Esophagus (tissue), 2 donors: ENCODE results near the gene TMOD1. TPM values are rescaled to one million over a fixed set of nuclear protein-coding genes. Genes with fewer than 3 reads are reported as not detected.
"Not testable (repeated sequence)": the region's sequence is repeated elsewhere in the genome, so short reads cannot be mapped to it uniquely, and the experiment has no call there.

Experiments
- H3K27ac ChIP-seq, 2 donors: one replicate each; pipeline ENCODE4 v1.5.1; 2013; ENCODE audit warnings: low read depth in 2 of 2, mild to moderate bottlenecking in 2 of 2, inconsistent platforms in 1 of 2, low read length in 1 of 2, moderate library complexity in 1 of 2
- H3K27me3 ChIP-seq, 2 donors: one replicate each; pipeline ENCODE4 v1.6.1; 2013; ENCODE audit warnings: low read length in 2 of 2, control low read depth in 1 of 2, mild to moderate bottlenecking in 1 of 2; ENCODE audit not compliant: insufficient read depth in 2 of 2, control insufficient read depth in 1 of 2
- H3K36me3 ChIP-seq, 2 donors: one replicate each; pipeline ENCODE4 v1.6.1; 2013; ENCODE audit warnings: low read length in 1 of 2; ENCODE audit not compliant: control insufficient read depth in 2 of 2, insufficient read depth in 2 of 2
- H3K4me1 ChIP-seq, 2 donors: one replicate each; pipeline ENCODE4 v1.6.1; 2013; ENCODE audit warnings: low read length in 1 of 2; ENCODE audit not compliant: control insufficient read depth in 2 of 2, insufficient read depth in 2 of 2
- H3K4me3 ChIP-seq, 2 donors: one replicate each; pipeline ENCODE4 v1.5.1; 2013; ENCODE audit warnings: low read length in 2 of 2, mild to moderate bottlenecking in 2 of 2, low read depth in 1 of 2, moderate library complexity in 1 of 2
- H3K9me3 ChIP-seq, 2 donors: one replicate each; pipeline ENCODE4 v1.6.1; 2013; ENCODE audit warnings: mild to moderate bottlenecking in 2 of 2, low read depth in 1 of 2, low read length in 1 of 2, moderate library complexity in 1 of 2; ENCODE audit not compliant: control insufficient read depth in 2 of 2, insufficient read depth in 1 of 2
- WGBS, 2 donors: extraction: QIAGEN DNeasy Blood & Tissue Kit; methylation state at CpG; one replicate each; pipeline ENCODE4 v1.1.7; 2013; 5-methylcytosine and 5-hydroxymethylcytosine counted together
- polyA plus RNA-seq, 2 donors: library from polyadenylated mRNA; stranded (reverse); fragments of 200-250 nt; gene quantifications; one replicate each; pipeline ENCODE4 v1.2.3, GENCODE V29; 2013
- donor health status: healthy with polysubstance abuse.
- donor health status: Bipolar disorder and iron deficiency.

Gene TMOD1
- polyA plus RNA-seq, 2 donors, result 3.2 to 7.1 TPM

DNA sequence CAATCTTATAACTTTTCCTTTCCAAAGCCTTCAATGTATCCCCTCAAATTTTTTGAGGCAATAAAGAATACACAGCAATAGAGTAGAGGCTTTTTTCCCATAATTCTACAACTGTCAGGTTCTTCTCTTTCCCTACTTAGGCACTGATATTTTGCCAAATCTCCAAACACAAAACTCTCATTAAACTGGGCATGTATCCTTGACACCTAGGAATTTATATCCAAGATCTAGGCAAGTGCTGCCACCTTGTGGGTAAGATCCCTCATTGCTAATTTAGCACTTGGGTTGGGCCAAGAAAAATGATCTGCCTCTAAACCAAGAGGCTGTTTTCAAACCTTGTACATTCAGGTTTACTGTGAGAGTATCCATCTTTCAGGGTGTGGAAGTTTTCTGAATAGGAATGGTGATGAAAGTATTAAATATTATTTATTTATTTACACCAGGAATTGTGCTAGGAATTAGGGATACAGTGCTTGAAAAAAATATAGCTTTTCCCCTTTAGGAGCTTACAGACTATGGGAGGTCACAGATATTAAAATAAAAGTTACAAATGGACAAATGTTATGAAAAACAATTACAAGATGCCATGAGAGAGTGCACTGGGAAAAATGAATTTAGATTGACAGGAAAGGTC, 114.1 kb downstream of the TMOD1 start:
- no peaks in the 10 kb centered on the region for H3K4me1 ChIP-seq
- no peaks in the 10 kb centered on the region for H3K27me3 ChIP-seq
- no peaks in the 10 kb centered on the region for H3K9me3 ChIP-seq
- H3K27ac ChIP-seq, result no peak overlapping the region
- peaks cover 0 to 11% of the 10 kb centered on the region in 2 donors for H3K36me3 ChIP-seq
- no peak overlapping the region for H3K4me3 ChIP-seq

- H3K4me1 ChIP-seq, result no peaks in the 10 kb centered on the region
- no peak overlapping the region for H3K4me3 ChIP-seq
- H3K9me3 ChIP-seq, result no peaks in the 10 kb centered on the region
- H3K36me3 ChIP-seq, result peaks cover 0 to 8% of the 10 kb centered on the region in 2 donors
- 78 to 85% methylated on average over 1 of the region's 1 CpG for WGBS, 2 donors
- H3K27ac ChIP-seq, result no peak overlapping the region
- no peaks in the 10 kb centered on the region for H3K27me3 ChIP-seq
Observed at GRCh38 chr9:97617939-97618416, 116.5 kb downstream of the TMOD1 start.

DNA sequence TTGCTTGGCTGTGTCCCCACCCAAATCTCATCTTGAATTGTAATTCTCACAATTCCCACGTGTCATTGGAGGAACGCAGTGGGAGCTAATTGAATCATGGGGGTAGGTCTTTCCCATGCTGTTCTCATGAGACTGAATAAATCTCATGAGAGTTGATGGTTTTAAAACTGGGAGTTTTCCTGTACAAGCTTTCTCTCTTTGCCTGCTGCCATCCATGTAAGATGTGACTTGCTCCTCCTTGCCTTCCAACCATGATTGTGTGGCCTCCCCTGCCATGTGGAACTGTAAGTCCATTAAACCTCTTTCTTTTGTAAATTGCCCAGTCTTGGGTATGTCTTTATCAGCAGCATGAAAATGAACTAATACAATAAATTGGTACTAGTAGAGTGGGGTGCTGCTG, 118.6 kb downstream of the TMOD1 start:
- H3K4me1 ChIP-seq, H3K9me3 ChIP-seq, H3K27me3 ChIP-seq, H3K36me3 ChIP-seq, H3K27ac ChIP-seq, H3K4me3 ChIP-seq: not testable (repeated sequence)
- WGBS, 2 donors, result 94 to 97% methylated on average over 2 of the region's 2 CpGs

- not testable (repeated sequence) for H3K27me3 ChIP-seq, H3K27ac ChIP-seq, H3K4me1 ChIP-seq, H3K9me3 ChIP-seq, H3K4me3 ChIP-seq, H3K36me3 ChIP-seq
- 94 to 97% methylated on average over 5 of the region's 5 CpGs for whole genome bisulfite sequencing, 2 donors
Observed at GRCh38 chr9:97622483-97622882, 121.0 kb downstream of the TMOD1 start.

DNA sequence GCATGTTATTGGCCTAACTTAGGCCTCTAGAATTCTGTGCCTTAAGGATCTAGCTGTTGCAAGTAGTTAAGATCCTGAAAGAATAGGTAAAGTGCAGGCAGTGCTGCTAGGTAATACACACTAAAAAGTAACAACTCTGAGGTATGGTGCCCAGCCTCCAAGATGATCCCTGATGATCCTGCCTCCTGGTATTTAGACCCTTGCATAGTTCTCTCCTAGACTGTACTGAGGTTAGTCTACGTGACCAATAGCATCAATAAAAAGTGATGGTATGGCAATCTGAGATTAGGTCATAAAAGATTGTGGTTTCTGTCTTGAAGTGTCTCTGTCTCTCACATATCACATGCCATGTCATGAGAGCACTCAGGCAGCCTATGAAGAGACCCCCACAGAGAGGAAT, 122.5 kb downstream of the TMOD1 start:
- Histone ChIP-seq H3K36me3 (peaks cover 0 to 2% of the 10 kb centered on the region in 2 donors), H3K4me3 (no peak overlapping the region), H3K4me1 (no peaks in the 10 kb centered on the region), H3K27ac (no peak overlapping the region), H3K27me3 (no peaks in the 10 kb centered on the region), H3K9me3 (no peaks in the 10 kb centered on the region)
- WGBS, 2 donors, result 90 to 96% methylated on average over 1 of the region's 1 CpG

GRCh38 chr9:97625620-97626019, 124.2 kb downstream of the TMOD1 start:
- no peaks in the 10 kb centered on the region for H3K9me3 ChIP-seq
- no peaks in the 10 kb centered on the region for H3K27me3 ChIP-seq
- H3K27ac ChIP-seq, result no peak overlapping the region
- H3K36me3 ChIP-seq, result peaks cover 0 to 2% of the 10 kb centered on the region in 2 donors
- WGBS, 2 donors, result 61 to 73% methylated on average over 3 of the region's 3 CpGs
- no peaks in the 10 kb centered on the region for H3K4me1 ChIP-seq
- no peak overlapping the region for H3K4me3 ChIP-seq

GRCh38 chr9:97627624-97628023, 126.2 kb downstream of the TMOD1 start:
- Histone ChIP-seq H3K27ac (no peak overlapping the region), H3K9me3 (no peaks in the 10 kb centered on the region), H3K27me3 (no peaks in the 10 kb centered on the region), H3K4me1 (no peaks in the 10 kb centered on the region), H3K4me3 (no peak overlapping the region), H3K36me3 (no peaks in the 10 kb centered on the region)
- 55 to 67% methylated on average over 5 of the region's 5 CpGs for WGBS, 2 donors

DNA sequence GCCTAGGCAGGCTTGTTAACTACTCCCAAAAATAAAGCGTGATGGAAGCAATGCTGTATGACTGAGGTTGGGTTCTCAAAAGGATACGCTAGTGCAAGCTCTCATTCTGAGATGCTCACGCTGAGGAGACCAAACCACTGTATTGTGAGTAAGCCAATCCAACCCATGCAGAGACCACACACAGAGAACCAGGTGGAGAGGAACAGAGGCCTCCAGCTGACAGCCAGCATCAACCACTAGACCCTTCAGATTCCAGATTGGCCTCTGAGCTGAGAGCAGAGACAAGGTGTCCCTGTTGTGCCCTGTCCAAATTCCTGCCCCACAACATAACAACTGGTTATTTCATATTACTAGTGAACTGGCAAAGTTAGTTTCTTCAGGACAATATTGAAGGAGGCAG, 127.2 kb downstream of the TMOD1 start:
- 91 to 94% methylated on average over 3 of the region's 3 CpGs for WGBS, 2 donors
- no peak overlapping the region for H3K27ac ChIP-seq
- no peaks in the 10 kb centered on the region for H3K36me3 ChIP-seq
- H3K9me3 ChIP-seq, result no peaks in the 10 kb centered on the region
- H3K27me3 ChIP-seq, result no peaks in the 10 kb centered on the region
- no peak overlapping the region for H3K4me3 ChIP-seq
- H3K4me1 ChIP-seq, result no peaks in the 10 kb centered on the region

DNA sequence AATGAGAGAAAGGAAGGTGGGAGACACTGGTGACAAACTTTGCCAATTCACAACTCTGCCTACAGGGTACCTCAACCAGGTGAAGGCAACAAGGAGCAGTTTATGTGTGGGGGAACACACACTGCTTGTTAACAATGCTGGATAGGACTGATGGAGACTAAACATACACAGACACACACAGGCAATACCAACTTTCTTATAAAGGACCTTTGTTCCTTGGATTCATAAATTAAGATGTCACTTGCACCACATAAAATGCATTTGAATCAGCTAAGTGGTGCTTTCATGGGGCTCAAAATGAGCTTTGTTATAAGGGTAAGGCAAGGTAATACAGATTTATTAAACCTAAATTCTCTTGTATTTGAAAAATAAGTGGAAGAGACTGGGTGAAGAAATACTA, 127.7 kb downstream of the TMOD1 start:
- Histone ChIP-seq H3K9me3 (no peaks in the 10 kb centered on the region), H3K27ac (no peak overlapping the region), H3K36me3 (no peaks in the 10 kb centered on the region), H3K4me3 (no peak overlapping the region), H3K27me3 (no peaks in the 10 kb centered on the region), H3K4me1 (no peaks in the 10 kb centered on the region)

GRCh38 chr9:97630591-97630990, 129.1 kb downstream of the TMOD1 start:
- Histone ChIP-seq H3K36me3 (no peaks in the 10 kb centered on the region), H3K27ac (no peak overlapping the region), H3K4me3 (no peak overlapping the region), H3K9me3 (no peaks in the 10 kb centered on the region), H3K27me3 (no peaks in the 10 kb centered on the region), H3K4me1 (no peaks in the 10 kb centered on the region)
